HepG2 (cell line): Measurements from ENCODE around the gene PTH2. TPM values are rescaled to one million over a fixed set of nuclear protein-coding genes. Genes with fewer than 3 reads are reported as not detected.

Source experiments
- ATAC-seq: fragments of 200-7000 bp; cut with Tn5 transposase; 3 replicates; pipeline ENCODE4 v1.9.1; 2020; ENCODE audit warnings: mild to moderate bottlenecking, moderate library complexity
- BruUV-seq: library from RNA; stranded (reverse); fragments of 400-500 nt; replicated peaks from 2 replicates; lab custom pipeline; 2021; lab: Mats Ljungman, UMichigan
- CTCF ChIA-PET: fragments of 300-600 bp; formaldehyde crosslinking; extraction: SDS; loops from one replicate; lab custom pipeline; 2021; ENCODE audit warnings: low total read pairs, inconsistent platforms, low intra/inter-chr PET ratio; lab: Yijun Ruan, JAX
- POLR2A ChIA-PET: fragments of 350-600 bp; sonication (Branson Sonifier 250); formaldehyde crosslinking; loops from one replicate; lab custom pipeline; 2020; ENCODE audit warnings: antibody characterized with exemption, inconsistent platforms; lab: Yijun Ruan, JAX
- DNase-seq: peaks from one replicate; pipeline ENCODE4 v3.0.0-alpha.2; 2015; ENCODE audit warnings: low spot score
- FAIRE-seq: peaks from 3 replicates; lab custom pipeline; 2011; peaks lifted over from hg19 to GRCh38; lab: Jason Lieb, UNC
- H2AFZ ChIP-seq: one replicate; pipeline ENCODE4 v1.6.1; 2011; ENCODE audit warnings: low read length, inconsistent platforms
- H3K27ac ChIP-seq: fragments of 300-600 bp; 3 replicates; pipeline ENCODE4 v1.8.0; 2011; ENCODE audit warnings: mixed run types, mild to moderate bottlenecking, mixed read lengths, low read length, inconsistent platforms; ENCODE audit not compliant: insufficient read depth; ENCODE audit errors: extremely low read length
- H3K27me3 ChIP-seq, 2 experiments: fragments of 200-600 bp in 1 of 2; 2 replicates in 1 of 2; 3 replicates in 1 of 2; pipeline versions ENCODE4 v1.6.0 to v1.8.0; 2011; ENCODE audit warnings: low read length in 2 of 2, mild to moderate bottlenecking in 2 of 2, moderate library complexity in 2 of 2, inconsistent platforms in 1 of 2; ENCODE audit not compliant: insufficient read depth in 2 of 2, control insufficient read depth in 1 of 2
- H3K36me3 ChIP-seq, 2 experiments: fragments of 200-600 bp in 1 of 2; replicated peaks in 1 of 2; 2 replicates in 1 of 2; 3 replicates in 1 of 2; pipeline versions ENCODE4 v1.5.1 to v1.8.0; 2011; ENCODE audit warnings: low read length in 2 of 2, inconsistent platforms in 1 of 2; ENCODE audit not compliant: insufficient read depth in 2 of 2, control insufficient read depth in 1 of 2
- H3K4me1 ChIP-seq: 2 replicates; pipeline ENCODE4 v1.5.1; 2012; ENCODE audit warnings: low read length, inconsistent platforms; ENCODE audit not compliant: insufficient read depth
- H3K4me2 ChIP-seq: 2 replicates; pipeline ENCODE4 v1.6.0; 2011; ENCODE audit warnings: low read depth, low read length, inconsistent platforms
- H3K4me3 ChIP-seq, 3 experiments: fragments of 200-600 bp in 1 of 3; sonication (generic), shearing (Covaris generic) in 1 of 3; replicated peaks in 1 of 3; 2 replicates each; pipeline ENCODE4 v1.5.1; 2011 to 2016; ENCODE audit warnings: low read length in 3 of 3, inconsistent platforms in 2 of 3, low read depth in 2 of 3, mild to moderate bottlenecking in 2 of 3, control low read depth in 1 of 3, mixed read lengths in 1 of 3; ENCODE audit not compliant: insufficient read depth in 1 of 3
- H3K79me2 ChIP-seq: one replicate; pipeline ENCODE4 v1.6.1; 2011; ENCODE audit warnings: low read length, inconsistent platforms; ENCODE audit not compliant: insufficient read depth
- H3K9ac ChIP-seq: 2 replicates; pipeline ENCODE4 v1.6.0; 2011; ENCODE audit warnings: mild to moderate bottlenecking, low read depth, low read length, inconsistent platforms; ENCODE audit not compliant: insufficient read depth
- H3K9me3 ChIP-seq: 2 replicates; pipeline ENCODE4 v1.5.1; 2012; ENCODE audit warnings: mild to moderate bottlenecking, low read length
- H4K20me1 ChIP-seq: 2 replicates; pipeline ENCODE4 v1.6.0; 2011; ENCODE audit warnings: inconsistent platforms, mild to moderate bottlenecking, low read length, moderate library complexity; ENCODE audit not compliant: insufficient read depth
- ATM ChIP-seq: fragments of 450-650 bp; IDR thresholded peaks from 2 replicates; pipeline ENCODE4 v1.7.1; 2017; ENCODE audit warnings: mild to moderate bottlenecking, borderline replicate concordance
- CCDC6 ChIP-seq: sonication (generic); formaldehyde crosslinking; IDR thresholded peaks from 2 replicates; pipeline ENCODE4 v1.8.1; 2022; ENCODE audit warnings: mild to moderate bottlenecking, missing genetic modification reagents, moderate library complexity
- ESRRA ChIP-seq: sonication (generic); formaldehyde crosslinking; IDR thresholded peaks from 2 replicates; pipeline ENCODE4 v1.5.1; 2020; ENCODE audit warnings: mild to moderate bottlenecking, low read depth, missing genetic modification reagents
- GATAD1 ChIP-seq: IDR thresholded peaks from 2 replicates; pipeline ENCODE4 v1.6.1; 2016; ENCODE audit warnings: missing genetic modification reagents, missing compliant biosample characterization
- GPBP1L1 ChIP-seq: sonication (generic); formaldehyde crosslinking; IDR thresholded peaks from 2 replicates; pipeline ENCODE4 v1.5.0; 2020; ENCODE audit warnings: mild to moderate bottlenecking, missing genetic modification reagents
- GZF1 ChIP-seq: sonication (generic); formaldehyde crosslinking; IDR thresholded peaks from 2 replicates; pipeline ENCODE4 v1.5.1; 2020; ENCODE audit warnings: mild to moderate bottlenecking, missing genetic modification reagents
- MED13 ChIP-seq: sonication (generic); formaldehyde crosslinking; IDR thresholded peaks from 2 replicates; pipeline ENCODE4 v1.5.0; 2020; ENCODE audit warnings: missing genetic modification reagents
- MEF2D ChIP-seq: sonication (generic); formaldehyde crosslinking; IDR thresholded peaks from 2 replicates; pipeline ENCODE4 v1.5.1; 2020; ENCODE audit warnings: mild to moderate bottlenecking, missing genetic modification reagents
- SPEN ChIP-seq: sonication (generic); formaldehyde crosslinking; IDR thresholded peaks from 2 replicates; pipeline ENCODE4 v1.5.1; 2020; ENCODE audit warnings: low read depth, mild to moderate bottlenecking, missing genetic modification reagents
- THAP11 ChIP-seq: IDR thresholded peaks from 2 replicates; pipeline ENCODE4 v1.6.1; 2016; ENCODE audit warnings: missing biosample characterization, missing genetic modification reagents
- YEATS4 ChIP-seq: sonication (generic); formaldehyde crosslinking; IDR thresholded peaks from 2 replicates; pipeline ENCODE4 v1.4.0; 2020; ENCODE audit warnings: missing genetic modification reagents, borderline replicate concordance
- ZNF530 ChIP-seq: sonication (generic); formaldehyde crosslinking; IDR thresholded peaks from 2 replicates; pipeline ENCODE4 v1.5.0; 2020; ENCODE audit warnings: low read depth, mild to moderate bottlenecking, missing genetic modification reagents
- ZNF746 ChIP-seq: sonication (generic); formaldehyde crosslinking; IDR thresholded peaks from 2 replicates; pipeline ENCODE4 v1.8.0; 2022; ENCODE audit warnings: mild to moderate bottlenecking, missing genetic modification reagents
- WGBS: methylation state at CpG from one replicate; pipeline ENCODE4 v1.1.6; 2017; ENCODE audit warnings: low lambda C conversion rate; 5-methylcytosine and 5-hydroxymethylcytosine counted together
- in situ Hi-C: cut with HindIII; loops from 2 replicates; pipeline ENCODE4 v1.10.0; 2017; ENCODE audit warnings: low pct_unique_long_range_greater_than_20kb; ENCODE audit not compliant: extremely low pct_ligation_motif_present
- intact Hi-C: fragments of 100-400 bp; cut with micrococcal nuclease; formaldehyde crosslinking; loops from one replicate; pipeline ENCODE4 v1.10.0; 2022; ENCODE audit not compliant: unreplicated experiment
- polyA plus RNA-seq, 8 experiments: library from polyadenylated mRNA; depleted of rRNA in 3 of 8; stranded (reverse) in 7 of 8; unstranded in 1 of 8; fragments of >200 nt; fragmentation: Illumina TruSeq in 4 of 8; extraction: Trizol in 4 of 8; gene quantifications; 2 replicates each; pipeline versions ENCODE4 v1.2.1 to v1.2.3, GENCODE V29; 2011 to 2016; ENCODE audit warnings: low read depth in 4 of 8, missing spikeins in 1 of 8, mixed read lengths in 1 of 8; ENCODE audit not compliant: insufficient read depth in 1 of 8
- total RNA-seq, 5 experiments: library from RNA; depleted of rRNA; stranded (reverse); fragments of >200 nt; fragmentation: Illumina TruSeq; extraction: Trizol; gene quantifications; 2 replicates each; pipeline ENCODE4 v1.2.3, GENCODE V29; 2016; ENCODE audit warnings: low read depth in 1 of 5
- TF ChIP-seq, protein P1 (sequence below): sonication (generic); formaldehyde crosslinking; IDR thresholded peaks from 2 replicates; pipeline ENCODE4 v1.8.1; 2023; ENCODE audit warnings: mild to moderate bottlenecking, missing genetic modification reagents
- TF ChIP-seq, protein P2 (sequence below): sonication (generic); formaldehyde crosslinking; IDR thresholded peaks from 2 replicates; pipeline ENCODE4 v1.5.0; 2020; ENCODE audit warnings: missing genetic modification reagents
- TF ChIP-seq, protein P3 (sequence below): sonication (generic); formaldehyde crosslinking; IDR thresholded peaks from 2 replicates; pipeline ENCODE4 v1.4.0; 2020; ENCODE audit warnings: missing genetic modification reagents

The PTH2 gene
- total and polyA plus RNA-seq, 2 of the 13 experiments (the other 11 are each of a cell fraction or from before 2014, with no cell fraction given) = not detected

DNA sequence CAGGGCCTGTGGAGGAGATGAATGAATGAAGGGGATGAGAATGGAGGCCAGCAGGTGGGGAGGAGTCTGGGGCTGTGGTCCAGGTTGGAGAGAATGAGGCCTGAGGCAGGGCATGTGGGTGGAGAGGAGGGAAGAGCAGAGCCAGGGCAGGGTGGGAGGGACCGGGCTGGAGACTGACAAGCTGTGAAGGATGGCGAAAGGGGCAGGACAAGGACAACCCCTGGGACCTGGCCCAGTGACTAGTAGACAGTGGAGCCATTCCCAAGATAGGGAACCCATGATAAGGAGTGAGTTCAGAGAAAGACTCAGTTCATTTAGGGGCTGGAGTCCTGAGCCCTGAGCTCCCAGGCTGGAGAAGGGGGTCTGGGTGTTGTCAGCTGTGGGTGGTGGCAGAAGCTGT is 3.0 kb downstream of the PTH2 start:
- Histone ChIP-seq H3K79me2 (no peaks in the 10 kb centered on the region), H3K27me3 (peaks cover 14 to 82% of the 10 kb centered on the region in 2 experiments), H3K36me3 (no peaks in the 10 kb centered on the region), H3K4me1 (no peaks in the 10 kb centered on the region), H3K27ac (no peak overlapping the region), H4K20me1 (no peaks in the 10 kb centered on the region), H3K4me3 (no peak overlapping the region), H3K9ac (no peak overlapping the region), H3K9me3 (no peaks in the 10 kb centered on the region), H2AFZ (no peak overlapping the region), H3K4me2 (no peak overlapping the region)
- 12% methylated on average over 2 of the region's 2 CpGs for WGBS
- TF ChIP-seq, protein P1, sequence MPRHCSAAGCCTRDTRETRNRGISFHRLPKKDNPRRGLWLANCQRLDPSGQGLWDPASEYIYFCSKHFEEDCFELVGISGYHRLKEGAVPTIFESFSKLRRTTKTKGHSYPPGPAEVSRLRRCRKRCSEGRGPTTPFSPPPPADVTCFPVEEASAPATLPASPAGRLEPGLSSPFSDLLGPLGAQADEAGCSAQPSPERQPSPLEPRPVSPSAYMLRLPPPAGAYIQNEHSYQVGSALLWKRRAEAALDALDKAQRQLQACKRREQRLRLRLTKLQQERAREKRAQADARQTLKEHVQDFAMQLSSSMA (CRISPR knock-in tag) = no peak
- no peak for TF ChIP-seq MEF2D (CRISPR knock-in tag)
- no peak for TF ChIP-seq GZF1
- TF ChIP-seq, protein P2, sequence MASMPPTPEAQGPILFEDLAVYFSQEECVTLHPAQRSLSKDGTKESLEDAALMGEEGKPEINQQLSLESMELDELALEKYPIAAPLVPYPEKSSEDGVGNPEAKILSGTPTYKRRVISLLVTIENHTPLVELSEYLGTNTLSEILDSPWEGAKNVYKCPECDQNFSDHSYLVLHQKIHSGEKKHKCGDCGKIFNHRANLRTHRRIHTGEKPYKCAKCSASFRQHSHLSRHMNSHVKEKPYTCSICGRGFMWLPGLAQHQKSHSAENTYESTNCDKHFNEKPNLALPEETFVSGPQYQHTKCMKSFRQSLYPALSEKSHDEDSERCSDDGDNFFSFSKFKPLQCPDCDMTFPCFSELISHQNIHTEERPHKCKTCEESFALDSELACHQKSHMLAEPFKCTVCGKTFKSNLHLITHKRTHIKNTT (CRISPR knock-in tag) = no peak
- TF ChIP-seq, protein P3, sequence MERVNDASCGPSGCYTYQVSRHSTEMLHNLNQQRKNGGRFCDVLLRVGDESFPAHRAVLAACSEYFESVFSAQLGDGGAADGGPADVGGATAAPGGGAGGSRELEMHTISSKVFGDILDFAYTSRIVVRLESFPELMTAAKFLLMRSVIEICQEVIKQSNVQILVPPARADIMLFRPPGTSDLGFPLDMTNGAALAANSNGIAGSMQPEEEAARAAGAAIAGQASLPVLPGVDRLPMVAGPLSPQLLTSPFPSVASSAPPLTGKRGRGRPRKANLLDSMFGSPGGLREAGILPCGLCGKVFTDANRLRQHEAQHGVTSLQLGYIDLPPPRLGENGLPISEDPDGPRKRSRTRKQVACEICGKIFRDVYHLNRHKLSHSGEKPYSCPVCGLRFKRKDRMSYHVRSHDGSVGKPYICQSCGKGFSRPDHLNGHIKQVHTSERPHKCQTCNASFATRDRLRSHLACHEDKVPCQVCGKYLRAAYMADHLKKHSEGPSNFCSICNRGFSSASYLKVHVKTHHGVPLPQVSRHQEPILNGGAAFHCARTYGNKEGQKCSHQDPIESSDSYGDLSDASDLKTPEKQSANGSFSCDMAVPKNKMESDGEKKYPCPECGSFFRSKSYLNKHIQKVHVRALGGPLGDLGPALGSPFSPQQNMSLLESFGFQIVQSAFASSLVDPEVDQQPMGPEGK (CRISPR knock-in tag) = no peak
- TF ChIP-seq ZNF530 (CRISPR knock-in tag) = no peak
- TF ChIP-seq ESRRA (CRISPR knock-in tag) = no peak
- no peak for TF ChIP-seq ZNF746
- TF ChIP-seq THAP11 (CRISPR knock-in tag) = no peak
- TF ChIP-seq MED13 = no peak
- no peak for TF ChIP-seq ATM
- TF ChIP-seq GATAD1 (CRISPR knock-in tag) = no peak
- no peak for TF ChIP-seq SPEN (CRISPR knock-in tag)
- no peak for TF ChIP-seq GPBP1L1 (CRISPR knock-in tag)
- TF ChIP-seq YEATS4 (CRISPR knock-in tag) = no peak
- no peak for TF ChIP-seq CCDC6 (CRISPR knock-in tag)
- intact Hi-C loops = no loop called here
- no TSS peak for BruUV-seq
- ATAC-seq (no peak), FAIRE-seq (no peak), DNase-seq (no peak)
- ChIA-PET POLR2A (no interaction called here), CTCF (no interaction called here)
- in situ Hi-C loops = no loop called here
